ENCODE results near the gene REC8. TPM values are rescaled to one million over a fixed set of nuclear protein-coding genes. Genes with fewer than 3 reads are reported as not detected.

Gene REC8
- total RNA-seq, 1 donor from 2014 or later, result 16.6 TPM

Other genes with a start within 250 kb of the REC8 start
- gene DHRS4, start 218.3 kb upstream of the REC8 start, total RNA-seq, result 54.6 and 64.4 TPM in 2 replicates
- gene DHRS4L2, start 183.2 kb upstream of the REC8 start, total RNA-seq, result 16.9 and 24.7 TPM in 2 replicates
- gene CARMIL3, start 120.1 kb upstream of the REC8 start, total RNA-seq, result 0.05 TPM in 1 of 2 replicates, not detected in the other
- gene CPNE6, start 100.5 kb upstream of the REC8 start, total RNA-seq, result not detected in 2 replicates
- gene PCK2, start 77.8 kb upstream of the REC8 start, total RNA-seq, result 7.9 and 24.3 TPM in 2 replicates
- 43.6 and 46.1 TPM in 2 replicates for gene DCAF11, start 57.3 kb upstream of the REC8 start, total RNA-seq
- 0.74 and 1.3 TPM in 2 replicates for gene NRL, start 57.1 kb upstream of the REC8 start, total RNA-seq
- gene FITM1, start 41.4 kb upstream of the REC8 start, total RNA-seq, result 0.10 TPM in 1 of 2 replicates, not detected in the other
- 311 and 318 TPM in 2 replicates for gene PSME1, start 35.9 kb upstream of the REC8 start, total RNA-seq
- 15.7 and 22.2 TPM in 2 replicates for gene EMC9, start 30.5 kb upstream of the REC8 start, total RNA-seq
- gene PSME2, start 25.5 kb upstream of the REC8 start, total RNA-seq, result 179 and 201 TPM in 2 replicates
- 41.4 and 59.8 TPM in 2 replicates for gene RNF31, start 24.6 kb upstream of the REC8 start, total RNA-seq
- gene IRF9, start 10.8 kb upstream of the REC8 start, total RNA-seq, result 55.8 and 57.5 TPM in 2 replicates
- gene IPO4, start 16.7 kb downstream of the REC8 start, total RNA-seq, result 61.1 and 67.6 TPM in 2 replicates
- 52.3 and 57.7 TPM in 2 replicates for gene TM9SF1, start 23.4 kb downstream of the REC8 start, total RNA-seq
- gene TSSK4, start 33.6 kb downstream of the REC8 start, total RNA-seq, result not detected in 2 replicates
- 44.2 and 49.3 TPM in 2 replicates for gene CHMP4A, start 41.4 kb downstream of the REC8 start, total RNA-seq
- gene MDP1, start 44.0 kb downstream of the REC8 start, total RNA-seq, result 15.8 and 15.9 TPM in 2 replicates
- 259 and 294 TPM in 2 replicates for gene NEDD8, start 60.3 kb downstream of the REC8 start, total RNA-seq
- gene GMPR2, start 60.8 kb downstream of the REC8 start, total RNA-seq, result 66.4 and 67.7 TPM in 2 replicates
- gene TINF2, start 70.5 kb downstream of the REC8 start, total RNA-seq, result 72.0 and 90.4 TPM in 2 replicates
- gene TGM1, start 91.1 kb downstream of the REC8 start, total RNA-seq, result 0.27 and 2.1 TPM in 2 replicates
- gene RABGGTA, start 99.5 kb downstream of the REC8 start, total RNA-seq, result 33.1 and 48.0 TPM in 2 replicates
- 25.0 and 29.0 TPM in 2 replicates for gene DHRS1, start 127.7 kb downstream of the REC8 start, total RNA-seq
- gene NOP9, start 127.8 kb downstream of the REC8 start, total RNA-seq, result 25.0 and 27.2 TPM in 2 replicates
- gene CIDEB, start 135.9 kb downstream of the REC8 start, total RNA-seq, result 14.5 and 19.0 TPM in 2 replicates
- 3.9 and 5.0 TPM in 2 replicates for gene LTB4R2, start 138.1 kb downstream of the REC8 start, total RNA-seq
- gene LTB4R, start 139.4 kb downstream of the REC8 start, total RNA-seq, result 12.9 and 16.3 TPM in 2 replicates
- gene ADCY4, start 163.0 kb downstream of the REC8 start, total RNA-seq, result 21.3 and 26.8 TPM in 2 replicates
- 2.3 and 4.4 TPM in 2 replicates for gene RIPK3, start 167.9 kb downstream of the REC8 start, total RNA-seq
- gene NFATC4, start 196.1 kb downstream of the REC8 start, total RNA-seq, result 4.1 and 9.0 TPM in 2 replicates
- 4.8 and 5.5 TPM in 2 replicates for gene NYNRIN, start 226.9 kb downstream of the REC8 start, total RNA-seq

Measured in mammary microvascular endothelial cell (primary cell).